ENCODE results near the gene SRRM4. TPM values are rescaled to one million over a fixed set of nuclear protein-coding genes. Genes with fewer than 3 reads are reported as not detected.

SRRM4 gene
- total RNA-seq, 1 donor, result not detected

- H4K20me1 ChIP-seq (ENCODE audit: insufficient read depth, low read length), result no peaks in the 10 kb centered on the region
- H3K36me3 ChIP-seq (ENCODE audit: insufficient read depth, low read length), result no peaks in the 10 kb centered on the region
- no peak for TF ChIP-seq CTCF (IDR thresholded peaks at IDR 0.05; ENCODE audit: extremely low read depth, low read depth, low read length)
- H3K27me3 ChIP-seq (ENCODE audit: insufficient read depth, low read length), result no peaks in the 10 kb centered on the region
- H3K27ac ChIP-seq (ENCODE audit: low read depth, low read length), result no peak overlapping the region
- no peak for DNase-seq (ENCODE audit: insufficient read length, low spot score, missing footprints)
- H3K9me3 ChIP-seq (ENCODE audit: low read depth, low read length), result no peaks in the 10 kb centered on the region
- H2AFZ ChIP-seq (ENCODE audit: low read length), result no peak overlapping the region
- H3K4me3 ChIP-seq (ENCODE audit: insufficient read depth, low read length), result no peak overlapping the region
- H3K79me2 ChIP-seq (ENCODE audit: insufficient read depth, low read length), result no peaks in the 10 kb centered on the region
- H3K4me1 ChIP-seq (ENCODE audit: insufficient read depth, low read length), result no peaks in the 10 kb centered on the region
- no peak overlapping the region for H3K4me2 ChIP-seq (ENCODE audit: insufficient read depth, low read length)
Observed at GRCh38 chr12:118970856-118971255, 10.5 kb upstream of the SRRM4 start.

- Histone ChIP-seq H3K27ac (ENCODE audit: low read depth, low read length) (no peak overlapping the region), H3K79me2 (ENCODE audit: insufficient read depth, low read length) (no peaks in the 10 kb centered on the region), H3K4me2 (ENCODE audit: insufficient read depth, low read length) (no peak overlapping the region), H3K27me3 (ENCODE audit: insufficient read depth, low read length) (no peaks in the 10 kb centered on the region), H3K9me3 (ENCODE audit: low read depth, low read length) (no peaks in the 10 kb centered on the region), H4K20me1 (ENCODE audit: insufficient read depth, low read length) (no peaks in the 10 kb centered on the region), H2AFZ (ENCODE audit: low read length) (no peak overlapping the region), H3K4me1 (ENCODE audit: insufficient read depth, low read length) (no peaks in the 10 kb centered on the region), H3K4me3 (ENCODE audit: insufficient read depth, low read length) (no peak overlapping the region), H3K36me3 (ENCODE audit: insufficient read depth, low read length) (no peaks in the 10 kb centered on the region)
- DNase-seq (ENCODE audit: insufficient read length, low spot score, missing footprints), result no peak
- no peak for TF ChIP-seq CTCF (IDR thresholded peaks at IDR 0.05; ENCODE audit: extremely low read depth, low read depth, low read length)
Observed at GRCh38 chr12:118972982-118973381, 8.4 kb upstream of the SRRM4 start.

- H3K27ac ChIP-seq (ENCODE audit: low read depth, low read length), result no peak overlapping the region
- H3K79me2 ChIP-seq (ENCODE audit: insufficient read depth, low read length), result no peaks in the 10 kb centered on the region
- no peaks in the 10 kb centered on the region for H3K27me3 ChIP-seq (ENCODE audit: insufficient read depth, low read length)
- no peaks in the 10 kb centered on the region for H4K20me1 ChIP-seq (ENCODE audit: insufficient read depth, low read length)
- no peaks in the 10 kb centered on the region for H3K9me3 ChIP-seq (ENCODE audit: low read depth, low read length)
- peak; percentile 67 for DNase-seq (ENCODE audit: insufficient read length, low spot score, missing footprints)
- H3K4me1 ChIP-seq (ENCODE audit: insufficient read depth, low read length), result no peaks in the 10 kb centered on the region
- no peak overlapping the region for H3K4me3 ChIP-seq (ENCODE audit: insufficient read depth, low read length)
- no peak overlapping the region for H3K4me2 ChIP-seq (ENCODE audit: insufficient read depth, low read length)
- H3K36me3 ChIP-seq (ENCODE audit: insufficient read depth, low read length), result no peaks in the 10 kb centered on the region
- peak; percentile 59 for TF ChIP-seq CTCF (IDR thresholded peaks at IDR 0.05; ENCODE audit: extremely low read depth, low read depth, low read length)
- H2AFZ ChIP-seq (ENCODE audit: low read length), result no peak overlapping the region
Observed at GRCh38 chr12:118979763-118980406, 1.5 kb upstream of the SRRM4 start.

GRCh38 chr12:118980407-118981014, 830 bp upstream of the SRRM4 start:
- Histone ChIP-seq H3K9me3 (ENCODE audit: low read depth, low read length) (no peaks in the 10 kb centered on the region), H3K36me3 (ENCODE audit: insufficient read depth, low read length) (no peaks in the 10 kb centered on the region), H3K4me1 (ENCODE audit: insufficient read depth, low read length) (no peaks in the 10 kb centered on the region), H3K27ac (ENCODE audit: low read depth, low read length) (no peak overlapping the region), H2AFZ (ENCODE audit: low read length) (no peak overlapping the region), H4K20me1 (ENCODE audit: insufficient read depth, low read length) (no peaks in the 10 kb centered on the region), H3K4me2 (ENCODE audit: insufficient read depth, low read length) (no peak overlapping the region), H3K27me3 (ENCODE audit: insufficient read depth, low read length) (no peaks in the 10 kb centered on the region), H3K4me3 (ENCODE audit: insufficient read depth, low read length) (no peak overlapping the region), H3K79me2 (ENCODE audit: insufficient read depth, low read length) (no peaks in the 10 kb centered on the region)
- TF ChIP-seq CTCF (IDR thresholded peaks at IDR 0.05; ENCODE audit: extremely low read depth, low read depth, low read length), result no peak
- no peak for DNase-seq (ENCODE audit: insufficient read length, low spot score, missing footprints)

Measured in osteoblast (primary cell).